ENCODE measurements around the gene BOLA2B.

DNA sequence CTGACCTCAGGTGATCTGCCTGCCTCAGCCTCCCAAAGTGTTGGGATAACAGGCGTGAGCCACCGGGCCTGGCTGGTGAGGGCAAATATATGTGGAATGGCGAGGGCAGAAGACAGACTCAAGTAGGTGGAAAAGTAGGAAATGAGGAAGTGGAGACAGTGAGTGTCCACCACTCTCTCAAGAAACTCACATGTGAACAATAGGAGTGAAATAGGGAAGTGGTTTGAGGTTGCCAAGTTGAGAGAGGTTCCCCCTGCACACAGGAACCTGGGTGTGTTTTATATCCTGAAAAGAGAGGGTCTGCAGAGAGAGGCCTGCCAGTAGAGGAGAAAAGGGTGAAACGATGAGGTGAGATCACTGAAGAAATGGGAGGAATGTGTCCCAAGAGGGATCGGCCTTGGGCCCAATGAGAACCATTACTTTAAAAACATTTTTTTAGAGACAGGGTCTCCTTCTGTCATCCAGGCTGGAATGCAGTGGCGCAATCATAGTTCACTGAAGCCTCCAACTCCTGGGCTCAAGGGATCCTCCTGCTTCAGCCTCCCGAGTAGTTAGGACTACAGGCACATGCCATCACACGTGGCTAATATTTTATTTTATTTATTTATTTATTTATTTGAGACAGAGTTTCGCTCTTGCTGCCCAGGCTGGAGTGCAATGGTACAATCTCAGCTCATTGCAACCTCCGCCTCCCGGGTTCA lies 27.1 kb downstream of the BOLA2B start:
- TF ChIP-seq POLR2A (IDR thresholded peaks at IDR 0.05; ENCODE audit: low read depth, low read length) (no peak), TAF1 (IDR thresholded peaks at IDR 0.05; ENCODE audit: low read depth, low read length) (no peak), POLR2AphosphoS5 (IDR thresholded peaks at IDR 0.05; ENCODE audit: low read depth, low read length) (no peak)

All from GM12891 (cell line).